Superior temporal gyrus (tissue), 1 donor: ENCODE data around the gene TFPI.
"Not testable (repeated sequence)": the region's sequence is repeated elsewhere in the genome, so short reads cannot be mapped to it uniquely, and the experiment has no call there.

Experiments
- DNase-seq: peaks from one replicate; pipeline ENCODE4 v3.0.0-alpha.2; 2016; ENCODE audit errors: extremely low spot score

The TFPI gene

GRCh38 chr2:187528042-187528441 lies 26.2 kb downstream of the TFPI start:
- no peak for DNase-seq

DNA sequence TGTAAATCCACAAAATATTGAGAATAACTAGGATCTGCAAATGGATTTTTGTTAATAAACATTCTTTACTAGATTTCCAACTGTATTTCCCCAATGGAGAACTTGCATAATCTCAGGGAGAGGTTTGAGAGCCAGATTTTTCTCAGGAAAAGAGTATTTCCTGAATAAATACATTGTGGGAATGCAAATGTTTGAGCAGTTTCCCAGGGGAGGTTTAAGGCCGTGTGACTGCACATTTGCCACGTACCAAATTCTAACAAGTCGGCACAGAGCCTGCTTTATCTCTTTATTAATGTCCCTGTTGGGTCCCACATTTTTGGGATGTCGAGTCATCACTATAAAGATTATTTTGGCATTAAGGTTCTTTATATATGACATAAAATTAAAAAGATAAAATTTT lies 27.0 kb downstream of the TFPI start:
- no peak for DNase-seq

DNA sequence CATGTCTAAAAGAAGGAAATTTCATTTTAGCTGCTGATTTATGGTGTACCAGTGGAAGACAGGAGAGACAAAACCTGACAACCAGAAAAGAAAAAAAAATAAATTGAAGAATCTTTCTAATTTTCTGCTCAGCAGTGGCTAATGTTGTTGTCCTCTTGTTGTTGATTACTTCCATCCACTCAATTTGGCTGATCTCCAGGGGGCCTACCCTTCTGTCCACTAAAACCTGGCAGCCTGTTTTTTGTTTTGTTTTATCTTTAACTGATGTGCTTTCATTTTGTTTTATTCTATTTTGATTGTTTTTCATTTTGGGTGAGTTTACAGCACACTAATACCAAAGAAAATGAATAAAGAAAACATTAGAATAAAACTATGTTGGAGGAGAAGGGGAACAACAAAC lies 27.4 kb downstream of the TFPI start:
- no peak for DNase-seq

DNA sequence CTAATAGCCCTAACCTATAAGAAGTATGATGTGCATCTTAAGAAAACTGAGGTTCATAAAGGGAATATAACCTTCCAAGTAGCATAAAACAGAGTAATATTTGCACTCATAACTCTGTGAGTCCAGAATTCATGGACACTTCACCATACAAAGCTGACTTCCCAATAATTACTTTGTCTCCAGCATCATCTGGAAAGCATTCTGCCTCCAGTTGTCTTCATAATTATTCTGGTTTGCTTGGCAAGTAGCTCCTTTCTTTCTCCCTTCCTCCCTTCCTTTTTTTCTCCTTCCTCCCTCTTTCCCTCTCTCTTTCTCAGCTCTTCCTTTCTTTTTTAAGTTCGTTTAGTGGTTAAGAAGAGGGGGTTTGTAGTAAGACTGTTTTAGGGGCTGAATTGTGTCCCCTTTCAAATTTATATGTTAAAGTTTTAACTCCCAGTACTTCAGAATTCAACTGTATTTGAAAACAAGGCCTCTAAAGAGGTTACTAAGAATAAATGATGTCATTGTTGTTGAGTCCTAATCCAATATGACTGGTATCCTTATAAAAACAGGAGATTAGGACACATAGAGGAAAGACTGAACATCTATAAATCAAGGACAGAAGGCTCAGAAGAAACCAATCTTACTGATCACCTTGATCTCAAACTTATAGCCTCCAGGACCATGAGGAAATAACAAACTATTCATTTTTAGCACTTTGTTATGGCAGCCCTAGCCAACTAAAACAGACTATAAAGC lies 28.9 kb downstream of the TFPI start:
- no peak for DNase-seq

DNA sequence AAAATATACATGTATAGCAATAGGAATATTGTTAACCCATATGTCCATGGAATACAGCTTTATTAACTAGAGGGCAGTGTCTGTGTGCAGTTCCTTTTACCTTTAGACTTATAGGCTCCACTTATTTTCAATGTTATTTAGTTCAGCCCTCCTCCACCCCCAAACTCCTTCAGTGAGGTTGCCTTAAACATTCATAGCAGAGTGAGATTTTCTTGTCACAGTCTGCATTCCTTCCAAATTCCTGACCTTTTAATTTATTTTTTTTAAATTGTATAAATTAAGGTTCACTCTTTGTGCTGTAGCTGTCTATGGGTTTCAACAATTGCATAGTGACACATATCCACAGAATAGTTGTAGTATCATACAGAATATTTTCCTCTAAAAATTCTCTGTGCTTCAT lies 30.9 kb downstream of the TFPI start:
- peak; percentile 2 for DNase-seq

GRCh38 chr2:187520121-187520624 lies 34.1 kb downstream of the TFPI start:
- no peak for DNase-seq

GRCh38 chr2:187519419-187520120 lies 34.7 kb downstream of the TFPI start:
- no peak for DNase-seq

DNA sequence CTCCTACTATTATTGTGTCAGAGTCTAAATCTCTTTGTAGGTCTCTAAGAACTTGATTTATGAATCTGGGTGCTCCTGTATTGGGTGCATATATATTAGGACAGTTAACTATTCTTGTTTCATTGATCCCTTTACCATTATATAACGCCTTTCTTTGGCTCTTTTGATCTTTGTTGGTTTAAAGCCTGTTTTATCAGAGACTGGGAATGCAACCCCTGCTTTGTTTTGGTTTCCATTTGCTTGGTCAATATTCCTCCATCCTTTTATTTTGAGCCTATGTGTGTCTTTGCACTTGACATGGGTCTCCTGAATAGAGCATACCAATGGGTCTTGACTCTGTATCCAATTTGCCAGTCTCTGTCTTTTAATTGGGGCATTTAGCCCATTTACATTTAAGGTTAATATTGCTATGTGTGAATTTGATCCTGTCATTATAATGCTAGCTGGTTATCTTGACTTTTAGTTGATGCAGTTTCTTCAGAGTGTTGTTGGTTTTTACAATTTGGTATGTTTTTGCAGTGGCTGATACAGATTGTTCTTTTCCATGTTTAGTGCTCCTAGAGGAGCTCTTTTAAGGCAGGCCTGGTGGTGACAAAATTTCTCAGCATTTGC lies 36.4 kb downstream of the TFPI start:
- not testable (repeated sequence) for DNase-seq

DNA sequence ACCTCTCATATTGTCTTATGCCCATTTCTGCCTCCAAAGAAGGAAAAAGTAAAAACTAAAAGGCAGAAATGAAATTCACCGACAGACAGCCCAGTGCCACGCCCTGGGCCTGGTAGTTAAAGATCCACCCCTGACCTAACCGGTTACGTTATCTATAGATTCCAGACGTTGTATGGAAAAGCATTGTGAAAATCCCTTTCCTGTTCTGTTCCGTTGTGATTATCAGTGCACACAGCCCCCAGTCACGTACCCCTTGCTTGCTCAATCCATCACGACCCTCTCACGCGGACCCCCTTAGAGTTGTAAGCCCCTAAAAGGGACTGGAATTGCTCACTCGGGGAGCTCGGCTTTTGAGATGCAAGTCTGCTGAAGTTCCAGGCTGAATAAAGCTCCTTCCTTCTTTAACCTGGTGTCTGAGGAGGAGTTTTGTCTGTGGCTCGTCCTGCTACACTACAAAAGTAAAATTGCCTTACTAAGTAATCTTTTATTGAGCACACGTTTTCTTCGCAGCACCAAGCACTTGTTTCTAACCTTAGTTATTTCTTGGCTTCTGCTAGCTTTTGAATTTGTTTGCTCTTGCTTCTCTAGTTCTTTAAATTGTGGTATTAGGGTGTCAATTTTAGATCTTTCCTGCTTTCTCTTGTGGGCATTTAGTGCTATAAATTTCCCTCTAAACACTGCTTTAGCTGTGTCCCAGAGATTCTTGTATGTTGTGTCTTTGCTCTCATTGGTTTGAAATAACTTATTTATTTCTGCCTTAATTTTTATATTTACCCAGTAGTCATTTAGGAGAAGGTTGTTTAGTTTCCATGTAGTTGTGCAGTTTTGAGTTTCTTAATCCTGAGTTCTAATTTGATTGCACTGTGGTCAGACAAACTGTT lies 37.4 kb downstream of the TFPI start:
- not testable (repeated sequence) for DNase-seq

GRCh38 chr2:187514930-187515329 lies 39.3 kb downstream of the TFPI start:
- no peak for DNase-seq

DNA sequence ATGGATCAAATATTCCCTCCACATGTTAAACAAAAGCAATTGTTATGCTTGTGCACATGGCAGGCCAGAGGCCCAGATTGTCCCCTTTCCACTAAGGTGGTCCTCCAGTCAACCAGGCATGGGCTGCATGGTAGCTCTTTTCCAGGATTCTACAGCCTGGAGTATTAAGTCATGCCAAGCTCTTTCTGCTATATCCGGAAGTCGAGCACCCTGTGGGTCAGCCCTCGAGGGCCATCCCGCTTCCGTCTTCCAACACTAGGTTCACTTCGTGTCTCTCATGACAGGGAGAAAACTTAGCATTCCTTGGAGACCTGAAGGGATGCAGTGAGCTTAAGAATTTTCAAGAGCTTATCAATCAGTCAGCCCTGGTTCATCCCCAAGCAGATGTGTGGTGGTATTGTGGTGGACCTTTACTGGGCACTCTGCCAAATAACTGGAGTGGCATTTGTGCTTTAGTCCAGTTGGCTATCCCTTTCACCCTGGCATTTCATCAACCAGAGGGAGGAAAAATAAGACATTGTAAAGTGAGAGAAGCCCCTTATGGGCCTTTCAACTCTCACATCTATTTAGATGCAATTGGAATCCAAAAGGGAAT lies 39.9 kb downstream of the TFPI start:
- DNase-seq, result not testable (repeated sequence)

DNA sequence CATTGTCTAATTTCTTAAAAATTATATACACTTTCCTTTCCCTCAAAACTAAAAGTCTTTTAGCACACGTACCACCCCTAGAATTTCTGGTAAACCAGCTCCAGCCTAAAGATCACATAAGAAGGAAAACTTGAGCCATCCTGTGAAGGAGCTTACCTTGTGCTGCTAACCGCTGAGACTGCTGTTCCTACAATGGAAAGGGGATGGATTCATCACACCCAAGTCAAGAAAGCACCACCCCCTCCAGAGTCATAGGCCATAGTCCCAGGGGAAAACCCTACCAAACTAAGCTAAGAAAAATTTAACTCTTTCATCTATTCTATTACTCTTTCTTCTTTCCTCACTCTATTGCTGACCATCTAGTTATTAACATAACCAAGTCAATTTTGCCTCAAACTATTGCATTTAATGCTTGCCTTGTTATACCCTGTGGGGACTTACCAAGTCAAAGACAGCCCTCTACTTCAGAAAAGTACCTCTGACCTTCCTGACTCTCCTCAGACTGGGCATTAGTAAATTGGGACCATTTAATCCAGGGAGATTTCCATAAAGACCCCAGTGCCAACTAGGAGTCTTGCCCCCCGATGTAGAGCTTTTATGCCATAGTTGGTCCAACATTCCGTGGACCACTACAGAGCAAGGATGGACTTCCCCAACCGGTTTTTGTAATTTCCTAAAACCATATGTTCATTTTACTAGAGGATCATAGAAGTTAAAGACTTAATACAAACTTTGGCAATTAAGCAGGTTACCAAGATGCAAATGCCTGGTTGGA lies 40.6 kb downstream of the TFPI start:
- not testable (repeated sequence) for DNase-seq

- no peak for DNase-seq
These were observed 42.6 kb downstream of the TFPI start for GRCh38 chr2:187511356-187512315.

DNA sequence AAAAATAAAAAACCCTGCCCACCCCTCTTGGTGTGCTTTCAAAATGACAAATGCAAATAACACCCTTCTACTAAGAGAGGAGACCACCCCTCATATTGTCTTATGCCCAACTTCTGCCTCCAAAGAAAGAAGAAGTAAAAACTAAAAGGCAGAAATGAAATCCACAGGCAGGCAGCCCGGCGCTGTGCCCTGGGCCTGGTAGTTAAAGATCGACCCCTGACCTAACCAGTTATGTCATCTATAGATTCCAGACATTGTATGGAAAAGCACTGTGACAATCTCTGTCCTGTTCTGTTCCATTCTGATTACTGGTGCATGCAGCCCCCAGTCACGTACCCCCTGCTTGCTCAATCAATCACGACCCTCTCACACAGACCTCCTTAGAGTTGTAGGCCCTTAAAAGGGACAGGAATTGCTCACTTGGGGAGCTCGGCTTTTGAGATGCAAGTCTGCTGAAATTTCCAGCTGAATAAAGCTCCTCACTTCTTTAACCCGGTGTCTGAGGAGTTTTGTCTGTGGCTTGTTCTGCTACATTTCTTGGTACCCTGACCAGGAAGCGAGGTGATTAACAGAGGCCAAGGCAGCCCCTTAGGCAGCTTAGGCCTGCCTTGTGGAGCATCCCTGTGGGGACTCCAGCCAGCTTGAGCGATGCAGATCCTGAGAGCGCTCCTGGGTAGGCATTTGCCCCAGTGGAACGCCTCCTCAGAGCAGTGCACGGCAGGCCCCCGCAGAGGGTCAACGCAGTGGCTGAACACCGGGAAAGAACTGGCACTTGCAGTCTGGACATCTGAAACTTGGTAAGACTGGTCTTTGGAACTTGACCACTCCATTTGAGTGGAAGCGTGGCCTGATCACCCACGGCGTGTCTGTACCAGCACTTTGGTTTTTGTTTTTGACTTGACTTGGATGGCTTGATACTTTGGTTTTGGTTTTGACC lies 43.5 kb downstream of the TFPI start:
- not testable (repeated sequence) for DNase-seq

DNA sequence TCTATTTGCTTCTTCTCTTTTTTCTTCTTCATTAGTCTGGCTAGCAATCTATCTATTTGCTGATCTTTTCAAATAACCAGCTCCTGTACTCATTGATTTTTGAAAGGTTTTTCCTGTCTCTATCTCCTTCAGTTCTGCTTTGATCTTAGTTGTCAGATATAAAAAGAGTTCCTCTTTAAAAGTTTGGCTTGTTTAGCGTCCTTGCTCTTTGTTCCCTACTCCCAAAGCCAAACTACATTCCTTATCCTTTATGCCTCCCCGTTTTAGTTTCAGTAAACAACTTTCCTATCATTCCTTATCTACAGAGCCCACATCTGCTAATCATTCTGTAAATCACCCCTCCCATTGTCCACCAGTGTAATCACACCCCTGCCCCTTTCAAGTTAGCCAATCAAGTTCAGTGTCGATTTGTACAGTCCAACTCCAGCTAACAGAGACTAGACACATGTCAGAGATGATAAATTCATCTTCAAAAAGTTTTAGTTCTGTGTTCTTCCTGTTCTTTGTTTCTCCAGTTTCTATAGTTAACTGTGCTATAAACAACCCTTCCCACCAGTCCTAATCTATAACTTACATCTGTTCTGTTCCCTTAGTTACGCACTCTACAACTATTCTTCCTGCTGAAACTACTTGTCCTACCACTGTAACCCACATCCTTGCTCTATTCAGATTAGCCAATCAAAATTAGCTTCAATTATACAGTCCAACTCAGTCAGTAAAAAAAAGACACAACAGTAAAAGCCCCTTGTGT lies 44.4 kb downstream of the TFPI start:
- DNase-seq, result no peak

GRCh38 chr2:187506416-187506815 lies 47.8 kb downstream of the TFPI start:
- DNase-seq, result no peak

DNA sequence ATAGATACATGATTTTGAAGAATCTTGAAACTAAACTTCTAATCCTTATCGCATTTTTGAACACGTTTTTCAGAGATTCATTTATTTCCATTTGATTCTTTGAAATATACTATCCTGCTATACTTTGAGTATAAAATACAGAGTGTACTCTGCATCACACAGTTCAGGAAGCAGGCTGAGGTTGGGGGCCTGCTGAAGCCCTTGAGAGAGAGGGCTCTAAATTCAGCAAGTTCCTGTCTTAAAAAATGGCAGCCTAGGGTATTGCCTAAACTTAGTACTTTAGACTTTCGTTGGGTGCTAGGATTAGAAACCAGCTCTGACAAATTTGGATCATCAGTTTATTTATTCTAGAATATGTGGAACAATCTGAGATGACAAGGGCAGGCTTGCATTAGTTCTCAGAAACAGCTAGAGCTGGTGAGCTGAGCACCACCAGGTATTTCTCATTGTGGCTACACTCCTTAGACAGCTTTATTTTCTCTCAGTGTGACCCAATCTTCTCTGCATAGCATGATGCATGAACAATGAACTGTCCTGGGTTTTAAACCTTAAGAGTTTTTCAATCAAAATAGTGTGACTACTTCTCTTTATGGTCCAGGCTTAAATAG lies 49.1 kb downstream of the TFPI start:
- no peak for DNase-seq
